Keratinocyte (primary cell): ENCODE measurements around the gene ZNF462.

ENCODE experiments used
- EZH2 ChIP-seq: IDR thresholded peaks from one replicate; pipeline ENCODE4 v1.6.1; 2012; ENCODE audit warnings: inconsistent platforms, mild to moderate bottlenecking, low read length, moderate library complexity
- TF ChIP-seq, protein P1 (sequence below), 3 experiments: IDR thresholded peaks in 1 of 3; conservative IDR thresholded peaks in 1 of 3; optimal IDR thresholded peaks in 1 of 3; 2 replicates in 2 of 3; 3 replicates in 1 of 3; pipeline versions ENCODE3 to v1.5.1; 2011; ENCODE audit warnings: low read length in 3 of 3, mild to moderate bottlenecking in 3 of 3, moderate library complexity in 2 of 3, control low read depth in 1 of 3, inconsistent platforms in 1 of 3; ENCODE audit not compliant: insufficient read depth in 2 of 3; ENCODE audit errors: extremely low read depth in 1 of 3

GRCh38 chr9:107036367-107036766 lies 173.4 kb downstream of the ZNF462 start:
- TF ChIP-seq, protein P1, sequence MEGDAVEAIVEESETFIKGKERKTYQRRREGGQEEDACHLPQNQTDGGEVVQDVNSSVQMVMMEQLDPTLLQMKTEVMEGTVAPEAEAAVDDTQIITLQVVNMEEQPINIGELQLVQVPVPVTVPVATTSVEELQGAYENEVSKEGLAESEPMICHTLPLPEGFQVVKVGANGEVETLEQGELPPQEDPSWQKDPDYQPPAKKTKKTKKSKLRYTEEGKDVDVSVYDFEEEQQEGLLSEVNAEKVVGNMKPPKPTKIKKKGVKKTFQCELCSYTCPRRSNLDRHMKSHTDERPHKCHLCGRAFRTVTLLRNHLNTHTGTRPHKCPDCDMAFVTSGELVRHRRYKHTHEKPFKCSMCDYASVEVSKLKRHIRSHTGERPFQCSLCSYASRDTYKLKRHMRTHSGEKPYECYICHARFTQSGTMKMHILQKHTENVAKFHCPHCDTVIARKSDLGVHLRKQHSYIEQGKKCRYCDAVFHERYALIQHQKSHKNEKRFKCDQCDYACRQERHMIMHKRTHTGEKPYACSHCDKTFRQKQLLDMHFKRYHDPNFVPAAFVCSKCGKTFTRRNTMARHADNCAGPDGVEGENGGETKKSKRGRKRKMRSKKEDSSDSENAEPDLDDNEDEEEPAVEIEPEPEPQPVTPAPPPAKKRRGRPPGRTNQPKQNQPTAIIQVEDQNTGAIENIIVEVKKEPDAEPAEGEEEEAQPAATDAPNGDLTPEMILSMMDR (optimal IDR thresholded peaks at IDR 0.05 in 1 of 3, IDR thresholded peaks at IDR 0.05 in 1 of 3, conservative IDR thresholded peaks at IDR 0.05 in 1 of 3; ENCODE audit: extremely low read depth in 1 of 3, insufficient read depth in 2 of 3, low read length in 3 of 3) = no peak
- TF ChIP-seq EZH2 = no peak
